Muscle of back (tissue), 13 donors: ENCODE data around the gene FCGR3B. TPM values are rescaled to one million over a fixed set of nuclear protein-coding genes. Genes with fewer than 3 reads are reported as not detected.
"Not testable (repeated sequence)": the region's sequence is repeated elsewhere in the genome, so short reads cannot be mapped to it uniquely, and the experiment has no call there.

ENCODE experiments used
- DNase-seq, 3 donors: peaks; one replicate each; pipeline versions ENCODE4 v3.0.0 to v3.0.0-alpha.2; 2013
- long read RNA-seq, 9 donors: transcript quantifications; one replicate each; lab custom pipeline, GENCODE V29; 2026
- polyA plus RNA-seq, 10 donors: library from polyadenylated mRNA; unstranded; fragments of 120-200 nt; gene quantifications; one replicate each; pipeline ENCODE4 v1.2.1, GENCODE V29; 2013; ENCODE audit not compliant: insufficient read length in 10 of 10

Gene FCGR3B
- 1 to 10 TPM in 1 of 10 donors, under 1 TPM in 7, not detected in 2; 0.19 to 1.0 (median 0.42) TPM for polyA plus RNA-seq
- long read RNA-seq, donor 1, result 0 reads
- long read RNA-seq, donor 2, result 0 reads
- long read RNA-seq, donor 3, result 0 reads
- long read RNA-seq, donor 4, result 0 reads
- long read RNA-seq, donor 5, partial matches to known transcripts, result 0 of 2 reads
- long read RNA-seq, donor 5, other reads (novel, unspliced or antisense), result 0 of 2 reads
- long read RNA-seq, donor 6, result 0 reads
- long read RNA-seq, donor 7, result 0 reads
- long read RNA-seq, donor 8, result 0 reads
- long read RNA-seq, donor 9, result 0 reads

- no peak for DNase-seq
These were observed at the start of gene FCGR3B for GRCh38 chr1:161631076-161631475. Gene FCGR3B (minus strand): TSS chr1:161631176. CDS start chr1:161631094, 82 bp downstream.

- no peak for DNase-seq
These were observed 47.5 kb upstream of the FCGR3B start for GRCh38 chr1:161678500-161678899.

- DNase-seq, result no peak
These were observed 46.1 kb upstream of the FCGR3B start for GRCh38 chr1:161676958-161677689.

GRCh38 chr1:161676441-161676840, 45.5 kb upstream of the FCGR3B start:
- no peak for DNase-seq

- DNase-seq, result not testable (repeated sequence)
These were observed 43.9 kb upstream of the FCGR3B start for GRCh38 chr1:161674908-161675307.

- DNase-seq, result not testable (repeated sequence)
These were observed 43.5 kb upstream of the FCGR3B start for GRCh38 chr1:161674447-161674846.

- DNase-seq, result not testable (repeated sequence)
These were observed 42.5 kb upstream of the FCGR3B start for GRCh38 chr1:161673437-161673836.

- not testable (repeated sequence) for DNase-seq
These were observed 40.4 kb upstream of the FCGR3B start for GRCh38 chr1:161671045-161672020.

GRCh38 chr1:161664689-161665088, 33.7 kb upstream of the FCGR3B start:
- not testable (repeated sequence) for DNase-seq

- DNase-seq, result not testable (repeated sequence)
These were observed 32.6 kb upstream of the FCGR3B start for GRCh38 chr1:161663569-161663968.

- not testable (repeated sequence) for DNase-seq
These were observed 31.8 kb upstream of the FCGR3B start, which contains the start of gene FCGR2B for GRCh38 chr1:161662684-161663339. Gene FCGR2B (plus strand): TSS chr1:161663143. CDS start chr1:161663242, 99 bp downstream.

GRCh38 chr1:161661660-161662311, 30.8 kb upstream of the FCGR3B start:
- not testable (repeated sequence) for DNase-seq

GRCh38 chr1:161658524-161658923, 27.5 kb upstream of the FCGR3B start:
- DNase-seq, result not testable (repeated sequence)

- not testable (repeated sequence) for DNase-seq
These were observed 23.0 kb upstream of the FCGR3B start for GRCh38 chr1:161653971-161654370.

- not testable (repeated sequence) for DNase-seq
These were observed 22.6 kb upstream of the FCGR3B start for GRCh38 chr1:161653541-161653940.

GRCh38 chr1:161647507-161648360, 16.8 kb upstream of the FCGR3B start:
- DNase-seq, result peak in 1 of 3 donors; percentile 47

GRCh38 chr1:161644855-161645254, 13.9 kb upstream of the FCGR3B start:
- DNase-seq, result not testable (repeated sequence)

GRCh38 chr1:161643481-161644208, 12.7 kb upstream of the FCGR3B start:
- not testable (repeated sequence) for DNase-seq

- DNase-seq, result peak in 1 of 3 donors; percentile 25
These were observed 11.7 kb upstream of the FCGR3B start for GRCh38 chr1:161642697-161643096.
